Stimulated activated effector memory CD8-positive, alpha-beta T cell treated with anti-CD3 and anti-CD28 coated beads, Interleukin-12 subunit alpha, Interleukin-12 subunit beta, amount 100 ng/mL, for 72 hours (primary cell): ENCODE data around the gene BDKRB2.

Source experiments
- ATAC-seq: fragments of 150-1000 bp; cut with Tn5 transposase; 2 replicates; pipeline ENCODE4 v1.10.0; 2021
- DNase-seq, 2 donors: peaks; one replicate each; pipeline ENCODE4 v3.0.0; 2021 to 2022; ENCODE audit warnings: low spot score in 2 of 2
- H3K27ac Mint-ChIP-seq: one replicate; pipeline ENCODE4 v1.8.0; 2022; ENCODE audit warnings: mild to moderate bottlenecking, mixed read lengths
- H3K36me3 Mint-ChIP-seq: one replicate; pipeline ENCODE4 v1.8.0; 2022; ENCODE audit warnings: mild to moderate bottlenecking, mixed read lengths
- H3K4me1 Mint-ChIP-seq: one replicate; pipeline ENCODE4 v1.8.0; 2022; ENCODE audit warnings: mixed read lengths
- H3K4me3 Mint-ChIP-seq: one replicate; pipeline ENCODE4 v1.8.0; 2022; ENCODE audit warnings: mild to moderate bottlenecking, mixed read lengths
- H3K9me3 Mint-ChIP-seq: one replicate; pipeline ENCODE4 v1.8.0; 2022; ENCODE audit warnings: mixed read lengths

BDKRB2 gene

GRCh38 chr14:96187216-96188031 is 17.2 kb upstream of the BDKRB2 start:
- DNase-seq (no peak), ATAC-seq (no peak)
- H3K27ac Mint-ChIP-seq = no peak overlapping the region
- no peak overlapping the region for H3K4me3 Mint-ChIP-seq
- H3K9me3 Mint-ChIP-seq = no peaks in the 10 kb centered on the region
- no peaks in the 10 kb centered on the region for H3K36me3 Mint-ChIP-seq
- peaks cover 11% of the 10 kb centered on the region for H3K4me1 Mint-ChIP-seq

DNA sequence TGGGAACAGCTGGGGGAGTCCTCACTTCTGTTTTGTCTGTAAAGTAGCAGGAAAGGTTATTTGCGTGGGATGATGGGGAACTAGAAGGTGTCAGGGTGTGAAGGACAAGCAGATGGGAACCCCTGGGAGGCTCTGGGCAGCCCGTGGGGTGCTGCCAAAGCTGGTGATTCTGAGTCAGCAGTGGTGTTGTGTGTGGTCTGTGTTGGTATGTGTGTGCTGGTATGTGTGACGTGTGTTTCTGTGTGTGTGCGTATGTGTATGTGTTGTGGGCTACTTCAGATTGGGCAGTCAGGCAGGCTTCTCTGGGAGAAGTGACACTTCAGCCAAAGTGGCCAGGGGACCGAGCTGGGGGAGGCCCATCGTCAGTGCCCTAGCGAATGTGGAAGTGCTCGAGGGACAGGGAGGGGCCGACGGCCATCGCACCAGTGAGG is 15.3 kb upstream of the BDKRB2 start:
- Mint-ChIP-seq H3K4me3 (no peak overlapping the region), H3K27ac (no peak overlapping the region), H3K9me3 (no peaks in the 10 kb centered on the region), H3K4me1 (peaks cover 11% of the 10 kb centered on the region), H3K36me3 (no peaks in the 10 kb centered on the region)
- DNase-seq = no peak
- peak; percentile 46 for ATAC-seq

GRCh38 chr14:96191353-96191752 is 13.3 kb upstream of the BDKRB2 start:
- Mint-ChIP-seq H3K36me3 (no peaks in the 10 kb centered on the region), H3K27ac (no peak overlapping the region), H3K9me3 (no peaks in the 10 kb centered on the region), H3K4me3 (no peak overlapping the region), H3K4me1 (peaks cover 11% of the 10 kb centered on the region)
- DNase-seq = no peak
- no peak for ATAC-seq

DNA sequence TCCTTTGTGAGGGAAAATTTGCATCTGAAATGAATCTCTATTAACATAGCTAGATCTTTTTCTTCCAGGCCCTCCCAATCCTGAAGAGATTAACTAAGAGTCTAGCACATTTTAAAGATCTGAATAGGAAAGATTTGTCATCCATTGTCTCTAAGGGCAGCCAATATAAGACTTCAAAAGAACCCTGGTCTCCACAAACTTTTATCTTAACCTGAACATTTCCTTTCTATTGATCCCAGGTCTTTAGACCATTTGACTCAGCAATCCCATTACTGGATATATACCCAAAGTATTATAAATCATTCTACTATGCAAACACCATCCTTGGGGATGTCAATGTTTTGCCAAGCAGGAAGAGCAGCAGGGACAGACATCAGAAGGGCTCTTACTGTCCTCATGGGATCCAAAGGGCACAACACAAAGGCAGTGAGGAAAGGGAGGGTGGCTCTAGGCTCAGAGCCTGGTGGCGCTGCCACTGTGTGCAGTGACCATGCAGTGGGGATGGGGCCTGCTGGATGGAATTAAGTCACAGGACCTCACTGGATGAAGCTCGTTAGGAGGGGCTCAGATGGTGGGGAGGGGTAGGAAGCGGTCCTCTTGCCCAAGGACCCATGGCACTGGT is 12.7 kb upstream of the BDKRB2 start:
- no peaks in the 10 kb centered on the region for H3K9me3 Mint-ChIP-seq
- ATAC-seq = no peak
- H3K27ac Mint-ChIP-seq = no peak overlapping the region
- no peaks in the 10 kb centered on the region for H3K36me3 Mint-ChIP-seq
- no peak for DNase-seq
- peaks cover 11% of the 10 kb centered on the region for H3K4me1 Mint-ChIP-seq
- H3K4me3 Mint-ChIP-seq = no peak overlapping the region

- Mint-ChIP-seq H3K36me3 (no peaks in the 10 kb centered on the region), H3K27ac (no peak overlapping the region), H3K4me3 (no peak overlapping the region), H3K9me3 (no peaks in the 10 kb centered on the region), H3K4me1 (peaks cover 11% of the 10 kb centered on the region)
- DNase-seq (no peak), ATAC-seq (no peak)
Measured at GRCh38 chr14:96192975-96193805, 11.4 kb upstream of the BDKRB2 start.

GRCh38 chr14:96194262-96194656 is 10.4 kb upstream of the BDKRB2 start:
- H3K27ac Mint-ChIP-seq = no peak overlapping the region
- no peak overlapping the region for H3K4me3 Mint-ChIP-seq
- H3K4me1 Mint-ChIP-seq = peaks cover 9% of the 10 kb centered on the region
- H3K36me3 Mint-ChIP-seq = no peaks in the 10 kb centered on the region
- H3K9me3 Mint-ChIP-seq = no peaks in the 10 kb centered on the region
- DNase-seq (no peak), ATAC-seq (no peak)

- no peaks in the 10 kb centered on the region for H3K36me3 Mint-ChIP-seq
- H3K9me3 Mint-ChIP-seq = no peaks in the 10 kb centered on the region
- no peak for DNase-seq
- peaks cover 6% of the 10 kb centered on the region for H3K4me1 Mint-ChIP-seq
- no peak for ATAC-seq
- no peak overlapping the region for H3K4me3 Mint-ChIP-seq
- no peak overlapping the region for H3K27ac Mint-ChIP-seq
Measured at GRCh38 chr14:96194657-96195431, 9.8 kb upstream of the BDKRB2 start.

DNA sequence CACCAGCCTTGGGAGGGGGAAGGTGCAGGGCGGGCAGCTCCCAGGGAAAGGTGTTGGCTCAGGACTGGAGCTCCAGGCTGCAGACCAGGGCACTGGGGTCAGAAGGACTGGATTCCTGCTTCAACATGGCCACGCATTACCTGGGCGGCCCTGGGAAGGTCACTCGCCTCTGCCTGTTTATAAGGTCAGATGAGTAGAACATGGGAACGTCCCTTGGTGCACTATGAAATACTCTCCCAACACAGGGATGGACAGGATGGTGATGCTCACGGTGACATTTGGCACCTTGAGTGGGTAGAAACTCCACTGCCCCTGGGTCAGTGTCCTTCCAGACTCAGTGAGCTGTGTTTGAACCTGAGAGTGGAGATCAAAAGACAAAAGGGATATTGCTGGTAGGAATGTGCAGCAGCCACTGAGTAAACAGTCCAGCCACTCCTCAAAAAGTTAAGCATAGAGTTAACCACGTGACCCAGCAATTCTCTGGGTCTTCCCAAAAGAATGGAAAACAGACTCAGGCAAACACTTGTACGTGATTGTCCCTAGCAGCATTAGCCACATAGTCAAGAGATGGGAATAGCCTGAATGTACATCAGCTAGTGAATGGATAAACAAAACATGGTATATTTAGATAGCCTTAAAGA is 9.1 kb upstream of the BDKRB2 start:
- Mint-ChIP-seq H3K36me3 (no peaks in the 10 kb centered on the region), H3K4me3 (no peak overlapping the region), H3K9me3 (no peaks in the 10 kb centered on the region), H3K27ac (no peak overlapping the region), H3K4me1 (peaks cover 6% of the 10 kb centered on the region)
- no peak for ATAC-seq
- DNase-seq = no peak

DNA sequence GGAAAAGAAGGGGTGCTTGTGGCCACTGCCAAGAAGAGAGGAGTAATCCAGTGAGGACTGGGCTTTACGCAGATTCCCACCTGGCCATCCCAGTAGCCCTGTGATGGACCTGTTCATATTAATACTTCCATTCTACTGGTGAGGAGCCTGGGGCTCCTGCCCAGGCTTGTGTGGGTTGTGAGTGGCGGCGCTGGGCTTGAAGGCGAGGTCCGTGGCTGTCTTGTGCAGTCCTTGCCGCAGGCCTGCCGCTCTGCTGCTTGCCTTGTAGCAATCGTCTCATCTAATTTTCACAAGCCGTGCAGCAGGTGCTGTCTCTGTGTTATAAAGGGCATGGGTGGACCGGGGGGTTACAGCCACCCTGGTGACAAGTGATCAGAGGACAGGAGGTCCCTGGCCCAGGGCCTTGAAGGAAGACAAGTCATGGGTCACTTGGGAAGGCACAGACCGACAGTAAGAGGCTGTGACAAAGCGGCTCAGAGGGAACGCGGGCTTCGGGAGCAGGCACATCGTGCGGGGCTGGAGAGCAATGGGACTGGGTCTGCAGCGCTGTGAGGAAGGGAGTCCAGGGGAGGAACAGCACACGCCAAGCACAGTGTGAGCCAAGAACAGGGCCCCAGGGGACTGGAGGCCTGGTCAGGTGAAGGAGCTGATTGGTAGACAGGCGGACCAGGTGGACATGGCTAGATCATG is 7.3 kb upstream of the BDKRB2 start:
- H3K4me1 Mint-ChIP-seq = peaks cover 6% of the 10 kb centered on the region
- no peak for DNase-seq
- no peaks in the 10 kb centered on the region for H3K9me3 Mint-ChIP-seq
- no peak for ATAC-seq
- no peak overlapping the region for H3K4me3 Mint-ChIP-seq
- H3K27ac Mint-ChIP-seq = no peak overlapping the region
- no peaks in the 10 kb centered on the region for H3K36me3 Mint-ChIP-seq

DNA sequence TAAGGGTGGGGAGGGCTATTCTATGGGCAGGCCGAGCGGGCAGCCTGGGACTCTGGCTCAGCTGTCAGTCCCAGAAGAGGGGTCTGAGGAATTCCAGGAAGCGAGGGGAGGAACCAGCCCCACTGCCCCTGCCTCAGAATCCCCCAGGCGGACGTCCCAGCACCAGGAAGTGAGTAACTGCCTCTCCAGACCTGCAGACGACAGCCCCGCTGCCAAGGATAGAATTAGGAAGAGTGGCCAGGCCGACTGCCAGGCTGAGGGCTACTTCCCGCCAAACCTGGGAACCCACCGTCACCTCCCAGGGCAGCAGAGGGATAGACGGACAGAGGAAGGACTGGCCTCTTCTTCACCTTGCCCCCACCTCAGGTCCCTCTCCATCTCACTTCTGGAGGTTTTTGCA is 6.7 kb upstream of the BDKRB2 start:
- ATAC-seq (no peak), DNase-seq (no peak)
- Mint-ChIP-seq H3K9me3 (no peaks in the 10 kb centered on the region), H3K27ac (no peak overlapping the region), H3K4me3 (no peak overlapping the region), H3K36me3 (no peaks in the 10 kb centered on the region), H3K4me1 (peaks cover 6% of the 10 kb centered on the region)

DNA sequence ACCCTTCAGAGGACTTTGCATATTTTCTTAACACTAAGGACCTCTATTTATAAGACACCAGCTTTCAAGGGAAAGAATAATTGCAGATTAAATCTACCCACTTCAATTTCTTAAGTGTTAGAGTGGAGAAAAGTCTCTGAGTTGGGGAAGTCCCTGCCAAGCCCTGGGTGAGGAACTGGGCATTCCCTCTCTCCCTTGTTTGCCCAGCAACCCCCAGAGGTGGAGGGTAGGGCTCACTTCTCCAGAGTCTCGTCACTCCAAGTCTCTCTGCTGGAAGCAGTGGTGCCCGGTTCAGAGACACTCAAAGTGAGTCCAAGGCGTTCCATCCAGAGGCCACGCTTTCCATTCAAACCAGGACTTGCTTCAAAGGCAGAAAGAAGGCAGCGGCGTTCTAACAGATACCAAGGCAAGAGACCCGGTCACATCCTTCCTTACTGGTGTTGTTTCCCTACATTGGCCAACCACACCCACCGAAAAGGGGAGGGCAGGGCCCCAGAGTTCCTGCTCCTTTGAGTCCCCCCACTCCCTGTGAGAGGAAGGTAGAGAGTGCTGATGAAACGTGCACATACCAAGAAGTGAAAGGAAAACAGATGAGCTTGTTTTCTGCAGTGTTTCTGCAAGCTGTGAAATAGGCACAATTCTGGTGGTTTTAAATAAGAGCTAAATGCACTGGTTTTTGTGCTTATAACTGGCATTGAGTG is 6.1 kb upstream of the BDKRB2 start:
- Mint-ChIP-seq H3K9me3 (no peaks in the 10 kb centered on the region), H3K4me3 (no peak overlapping the region), H3K36me3 (no peaks in the 10 kb centered on the region), H3K4me1 (peaks cover 6% of the 10 kb centered on the region), H3K27ac (no peak overlapping the region)
- DNase-seq = no peak
- no peak for ATAC-seq

- no peaks in the 10 kb centered on the region for H3K9me3 Mint-ChIP-seq
- ATAC-seq = no peak
- no peaks in the 10 kb centered on the region for H3K36me3 Mint-ChIP-seq
- DNase-seq = no peak
- H3K4me3 Mint-ChIP-seq = no peak overlapping the region
- no peak overlapping the region for H3K27ac Mint-ChIP-seq
- peaks cover 6% of the 10 kb centered on the region for H3K4me1 Mint-ChIP-seq
Measured at GRCh38 chr14:96201157-96201556, 3.5 kb upstream of the BDKRB2 start.

GRCh38 chr14:96201965-96202364 is 2.7 kb upstream of the BDKRB2 start:
- H3K4me3 Mint-ChIP-seq = no peak overlapping the region

More at GRCh38 chr14:96201965-96202364, 2.7 kb upstream of the BDKRB2 start:
- H3K27ac Mint-ChIP-seq = no peak overlapping the region
- peaks cover 6% of the 10 kb centered on the region for H3K4me1 Mint-ChIP-seq
- DNase-seq = no peak
- H3K36me3 Mint-ChIP-seq = no peaks in the 10 kb centered on the region
- no peak for ATAC-seq
- no peaks in the 10 kb centered on the region for H3K9me3 Mint-ChIP-seq
